WTC11 (cell line): ENCODE results near the gene ECHS1. TPM values are rescaled to one million over a fixed set of nuclear protein-coding genes. Genes with fewer than 3 reads are reported as not detected.

Experiments used
- ATAC-seq: fragments of 200-7000 bp; cut with Tn5 transposase; 2 replicates; pipeline ENCODE4 v1.10.0; 2021; ENCODE audit warnings: mild to moderate bottlenecking, moderate library complexity
- CTCF ChIA-PET: fragments of 300-600 bp; sonication (Branson Sonifier 250); formaldehyde crosslinking; loops from one replicate; lab custom pipeline; 2021; ENCODE audit warnings: antibody characterized with exemption; lab: Charles Lee
- POLR2A ChIA-PET: fragments of 350-600 bp; sonication (Branson Sonifier 250); formaldehyde crosslinking; loops from one replicate; lab custom pipeline; 2021; ENCODE audit warnings: antibody characterized with exemption; lab: Charles Lee
- DNase-seq: peaks from one replicate; pipeline ENCODE4 v3.0.0; 2021; ENCODE audit warnings: low spot score
- H3K27ac Mint-ChIP-seq: 2 replicates; pipeline ENCODE4 v1.8.0; 2021; ENCODE audit warnings: mixed read lengths
- H3K27me3 Mint-ChIP-seq: 2 replicates; pipeline ENCODE4 v1.8.0; 2021; ENCODE audit warnings: low read depth, mild to moderate bottlenecking, moderate library complexity, mixed read lengths
- H3K36me3 Mint-ChIP-seq: 2 replicates; pipeline ENCODE4 v1.8.0; 2021; ENCODE audit warnings: mixed read lengths
- H3K4me1 Mint-ChIP-seq: 2 replicates; pipeline ENCODE4 v1.8.0; 2022; ENCODE audit warnings: mixed read lengths
- H3K4me3 Mint-ChIP-seq: 2 replicates; pipeline ENCODE4 v1.8.0; 2021; ENCODE audit warnings: mild to moderate bottlenecking, moderate library complexity, mixed read lengths
- H3K9me3 Mint-ChIP-seq: 2 replicates; pipeline ENCODE4 v1.8.0; 2021; ENCODE audit warnings: mixed read lengths
- GTF2I ChIP-seq: fragments of 250-450 bp; sonication (Bioruptor Pico); conservative IDR thresholded peaks from 2 replicates; pipeline ENCODE4 v1.4.0; 2021; ENCODE audit warnings: mild to moderate bottlenecking
- HMGA2 ChIP-seq: fragments of 250-450 bp; sonication (Bioruptor Pico); IDR thresholded peaks from 2 replicates; pipeline ENCODE4 v1.4.0; 2021; ENCODE audit warnings: mild to moderate bottlenecking, moderate library complexity
- JUN ChIP-seq: sonication (generic); formaldehyde crosslinking; IDR thresholded peaks from 2 replicates; pipeline ENCODE4 v1.8.0; 2023; ENCODE audit warnings: mild to moderate bottlenecking, missing genetic modification reagents
- MYBL2 ChIP-seq: sonication (generic); formaldehyde crosslinking; IDR thresholded peaks from 2 replicates; pipeline ENCODE4 v1.8.1; 2023; ENCODE audit warnings: mild to moderate bottlenecking, moderate library complexity, missing genetic modification reagents
- NFATC4 ChIP-seq: fragments of 250-450 bp; sonication (Bioruptor Pico); IDR thresholded peaks from 2 replicates; pipeline ENCODE4 v1.9.0; 2021; ENCODE audit warnings: mild to moderate bottlenecking
- NFYB ChIP-seq: sonication (generic); formaldehyde crosslinking; conservative IDR thresholded peaks from 2 replicates; pipeline ENCODE4 v1.8.0; 2022; ENCODE audit warnings: low read depth, missing genetic modification reagents
- RORB ChIP-seq: fragments of 250-450 bp; sonication (Bioruptor Pico); IDR thresholded peaks from 2 replicates; pipeline ENCODE4 v1.9.0; 2021; ENCODE audit warnings: mild to moderate bottlenecking
- SOX15 ChIP-seq: fragments of 250-450 bp; sonication (Bioruptor Pico); IDR thresholded peaks from 2 replicates; pipeline ENCODE4 v1.9.0; 2021; ENCODE audit warnings: mild to moderate bottlenecking
- ZNF232 ChIP-seq: sonication (generic); formaldehyde crosslinking; IDR thresholded peaks from 2 replicates; pipeline ENCODE4 v1.8.0; 2022; ENCODE audit warnings: mild to moderate bottlenecking, missing genetic modification reagents
- ZNF416 ChIP-seq: fragments of 250-450 bp; sonication (Bioruptor Pico); IDR thresholded peaks from 2 replicates; pipeline ENCODE4 v1.9.0; 2021; ENCODE audit warnings: mild to moderate bottlenecking, inconsistent platforms
- ZNF423 ChIP-seq: fragments of 250-450 bp; sonication (Bioruptor Pico); IDR thresholded peaks from 2 replicates; pipeline ENCODE4 v2.1.2; 2022; ENCODE audit warnings: mild to moderate bottlenecking, moderate library complexity
- total RNA-seq: library from RNA; stranded (reverse); gene quantifications from 3 replicates; pipeline ENCODE4 v1.2.3, GENCODE V29; 2021
- TF ChIP-seq, protein P1 (sequence below): sonication (generic); formaldehyde crosslinking; IDR thresholded peaks from 2 replicates; pipeline ENCODE4 v1.8.0; 2023; ENCODE audit warnings: missing genetic modification reagents, mild to moderate bottlenecking, borderline replicate concordance
- TF ChIP-seq, protein P2 (sequence below): fragments of 250-450 bp; sonication (Bioruptor Pico); IDR thresholded peaks from 2 replicates; pipeline ENCODE4 v1.9.0; 2021; ENCODE audit warnings: moderate library complexity, mild to moderate bottlenecking, inconsistent platforms, borderline replicate concordance
- TF ChIP-seq, protein P3 (sequence below): sonication (generic); formaldehyde crosslinking; conservative IDR thresholded peaks from 2 replicates; pipeline ENCODE4 v1.8.1; 2022; ENCODE audit warnings: mild to moderate bottlenecking, missing genetic modification reagents
- TF ChIP-seq, protein P4 (sequence below): fragments of 250-450 bp; sonication (Bioruptor Pico); IDR thresholded peaks from 2 replicates; pipeline ENCODE4 v2.1.2; 2022; ENCODE audit warnings: mild to moderate bottlenecking, moderate library complexity
- TF ChIP-seq, protein P5 (sequence below): fragments of 200-600 bp; IDR thresholded peaks from 2 replicates; pipeline ENCODE4 v1.8.0; 2022; ENCODE audit warnings: antibody characterized with exemption
- TF ChIP-seq, protein P6 (sequence below): sonication (generic); formaldehyde crosslinking; IDR thresholded peaks from 2 replicates; pipeline ENCODE4 v1.8.1; 2023; ENCODE audit warnings: mild to moderate bottlenecking, moderate library complexity, missing genetic modification reagents
- TF ChIP-seq, protein P7 (sequence below): sonication (generic); formaldehyde crosslinking; IDR thresholded peaks from 2 replicates; pipeline ENCODE4 v1.8.0; 2023; ENCODE audit warnings: missing genetic modification reagents
- TF ChIP-seq, protein P8 (sequence below): sonication (generic); formaldehyde crosslinking; IDR thresholded peaks from 2 replicates; pipeline ENCODE4 v1.8.1; 2023; ENCODE audit warnings: mild to moderate bottlenecking, missing genetic modification reagents, moderate library complexity
- TF ChIP-seq, protein P9 (sequence below): sonication (generic); formaldehyde crosslinking; IDR thresholded peaks from 2 replicates; pipeline ENCODE4 v1.8.1; 2022; ENCODE audit warnings: mild to moderate bottlenecking, moderate library complexity, missing genetic modification reagents

ECHS1 gene
- total RNA-seq, 1 experiment from 2014 or later, result 84.1 TPM

DNA sequence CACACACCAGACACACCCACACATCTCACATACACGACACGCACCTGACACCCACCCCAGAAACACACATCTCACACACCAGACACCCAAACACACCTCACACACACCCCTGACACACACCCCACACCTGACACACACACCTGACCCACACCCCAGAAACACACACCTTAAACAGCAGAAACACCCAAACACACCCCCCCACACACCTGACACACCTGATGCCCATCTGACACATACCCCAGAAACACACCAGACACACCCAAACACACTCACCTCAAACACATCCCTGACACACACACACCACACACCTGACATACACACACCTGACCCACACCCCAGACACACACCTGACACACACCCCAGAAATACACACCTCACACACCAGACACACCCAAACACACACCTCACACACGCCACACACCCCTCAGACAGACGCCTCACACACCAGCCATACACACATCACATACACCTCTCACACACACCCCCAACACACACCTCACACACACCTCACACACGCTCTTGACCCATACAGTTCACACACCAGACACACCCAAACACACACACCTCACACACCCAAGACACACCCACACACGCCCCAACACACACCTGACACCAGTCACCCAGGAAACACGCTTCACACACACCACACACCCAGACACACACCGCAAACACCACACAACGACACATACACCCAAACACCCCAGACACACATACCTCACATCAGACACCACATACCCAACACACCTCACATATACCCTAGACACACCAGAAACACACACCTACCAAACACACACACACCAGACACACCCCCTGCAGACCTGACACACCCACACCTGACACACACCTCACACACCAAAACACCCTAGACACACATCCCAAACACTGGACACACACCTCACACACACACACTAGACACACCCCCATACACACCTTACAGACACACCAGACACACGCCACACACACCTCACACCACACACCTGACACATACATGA, 34.8 kb downstream of the ECHS1 start:
- Mint-ChIP-seq H3K9me3 (peaks cover 10% of the 10 kb centered on the region), H3K36me3 (no peaks in the 10 kb centered on the region), H3K4me1 (peaks cover 5% of the 10 kb centered on the region), H3K27ac (no peak overlapping the region), H3K27me3 (peaks cover 29% of the 10 kb centered on the region), H3K4me3 (no peak overlapping the region)
- TF ChIP-seq ZNF232 (CRISPR knock-in tag) (no peak), NFYB (CRISPR knock-in tag) (no peak), SOX15 (CRISPR knock-in tag) (no peak), ZNF423 (no peak), MYBL2 (CRISPR knock-in tag) (no peak), ZNF416 (CRISPR knock-in tag) (no peak), NFATC4 (CRISPR knock-in tag) (no peak)
- TF ChIP-seq, protein P1, sequence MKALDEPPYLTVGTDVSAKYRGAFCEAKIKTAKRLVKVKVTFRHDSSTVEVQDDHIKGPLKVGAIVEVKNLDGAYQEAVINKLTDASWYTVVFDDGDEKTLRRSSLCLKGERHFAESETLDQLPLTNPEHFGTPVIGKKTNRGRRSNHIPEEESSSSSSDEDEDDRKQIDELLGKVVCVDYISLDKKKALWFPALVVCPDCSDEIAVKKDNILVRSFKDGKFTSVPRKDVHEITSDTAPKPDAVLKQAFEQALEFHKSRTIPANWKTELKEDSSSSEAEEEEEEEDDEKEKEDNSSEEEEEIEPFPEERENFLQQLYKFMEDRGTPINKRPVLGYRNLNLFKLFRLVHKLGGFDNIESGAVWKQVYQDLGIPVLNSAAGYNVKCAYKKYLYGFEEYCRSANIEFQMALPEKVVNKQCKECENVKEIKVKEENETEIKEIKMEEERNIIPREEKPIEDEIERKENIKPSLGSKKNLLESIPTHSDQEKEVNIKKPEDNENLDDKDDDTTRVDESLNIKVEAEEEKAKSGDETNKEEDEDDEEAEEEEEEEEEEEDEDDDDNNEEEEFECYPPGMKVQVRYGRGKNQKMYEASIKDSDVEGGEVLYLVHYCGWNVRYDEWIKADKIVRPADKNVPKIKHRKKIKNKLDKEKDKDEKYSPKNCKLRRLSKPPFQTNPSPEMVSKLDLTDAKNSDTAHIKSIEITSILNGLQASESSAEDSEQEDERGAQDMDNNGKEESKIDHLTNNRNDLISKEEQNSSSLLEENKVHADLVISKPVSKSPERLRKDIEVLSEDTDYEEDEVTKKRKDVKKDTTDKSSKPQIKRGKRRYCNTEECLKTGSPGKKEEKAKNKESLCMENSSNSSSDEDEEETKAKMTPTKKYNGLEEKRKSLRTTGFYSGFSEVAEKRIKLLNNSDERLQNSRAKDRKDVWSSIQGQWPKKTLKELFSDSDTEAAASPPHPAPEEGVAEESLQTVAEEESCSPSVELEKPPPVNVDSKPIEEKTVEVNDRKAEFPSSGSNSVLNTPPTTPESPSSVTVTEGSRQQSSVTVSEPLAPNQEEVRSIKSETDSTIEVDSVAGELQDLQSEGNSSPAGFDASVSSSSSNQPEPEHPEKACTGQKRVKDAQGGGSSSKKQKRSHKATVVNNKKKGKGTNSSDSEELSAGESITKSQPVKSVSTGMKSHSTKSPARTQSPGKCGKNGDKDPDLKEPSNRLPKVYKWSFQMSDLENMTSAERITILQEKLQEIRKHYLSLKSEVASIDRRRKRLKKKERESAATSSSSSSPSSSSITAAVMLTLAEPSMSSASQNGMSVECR (CRISPR knock-in tag), result no peak
- TF ChIP-seq, protein P2, sequence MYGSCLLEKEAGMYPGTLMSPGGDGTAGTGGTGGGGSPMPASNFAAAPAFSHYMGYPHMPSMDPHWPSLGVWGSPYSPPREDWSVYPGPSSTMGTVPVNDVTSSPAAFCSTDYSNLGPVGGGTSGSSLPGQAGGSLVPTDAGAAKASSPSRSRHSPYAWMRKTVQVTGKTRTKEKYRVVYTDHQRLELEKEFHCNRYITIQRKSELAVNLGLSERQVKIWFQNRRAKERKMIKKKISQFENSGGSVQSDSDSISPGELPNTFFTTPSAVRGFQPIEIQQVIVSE, result no peak
- TF ChIP-seq, protein P3, sequence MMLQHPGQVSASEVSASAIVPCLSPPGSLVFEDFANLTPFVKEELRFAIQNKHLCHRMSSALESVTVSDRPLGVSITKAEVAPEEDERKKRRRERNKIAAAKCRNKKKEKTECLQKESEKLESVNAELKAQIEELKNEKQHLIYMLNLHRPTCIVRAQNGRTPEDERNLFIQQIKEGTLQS (CRISPR knock-in tag), result no peak
- TF ChIP-seq, protein P4, sequence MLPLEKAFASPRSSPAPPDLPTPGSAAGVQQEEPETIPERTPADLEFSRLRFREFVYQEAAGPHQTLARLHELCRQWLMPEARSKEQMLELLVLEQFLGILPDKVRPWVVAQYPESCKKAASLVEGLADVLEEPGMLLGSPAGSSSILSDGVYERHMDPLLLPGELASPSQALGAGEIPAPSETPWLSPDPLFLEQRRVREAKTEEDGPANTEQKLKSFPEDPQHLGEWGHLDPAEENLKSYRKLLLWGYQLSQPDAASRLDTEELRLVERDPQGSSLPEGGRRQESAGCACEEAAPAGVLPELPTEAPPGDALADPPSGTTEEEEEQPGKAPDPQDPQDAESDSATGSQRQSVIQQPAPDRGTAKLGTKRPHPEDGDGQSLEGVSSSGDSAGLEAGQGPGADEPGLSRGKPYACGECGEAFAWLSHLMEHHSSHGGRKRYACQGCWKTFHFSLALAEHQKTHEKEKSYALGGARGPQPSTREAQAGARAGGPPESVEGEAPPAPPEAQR (CRISPR knock-in tag), result no peak
- no peak for DNase-seq
- ChIA-PET POLR2A (no interaction called here), CTCF (no interaction called here)
- ATAC-seq, result no peak

DNA sequence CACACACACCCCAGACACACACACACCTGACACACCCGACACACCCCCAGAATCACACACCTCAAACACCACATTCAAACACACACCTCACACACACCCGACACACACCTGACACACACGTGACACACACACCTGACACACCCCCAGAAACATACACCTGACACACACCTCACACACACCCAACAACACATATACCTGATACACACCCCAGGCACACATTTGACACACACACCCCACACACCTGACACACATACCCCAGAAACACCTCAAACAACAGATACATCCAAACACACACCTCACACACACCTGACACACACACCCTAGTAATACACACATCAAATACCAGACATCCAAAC, 35.8 kb downstream of the ECHS1 start:
- Mint-ChIP-seq H3K9me3 (peaks cover 16% of the 10 kb centered on the region), H3K4me3 (no peak overlapping the region), H3K36me3 (no peaks in the 10 kb centered on the region), H3K27ac (no peak overlapping the region), H3K27me3 (peaks cover 34% of the 10 kb centered on the region), H3K4me1 (no peaks in the 10 kb centered on the region; the same call in 1 of the 2 replicates)
- CTCF ChIA-PET, result no interaction called here
- POLR2A ChIA-PET, result no interaction called here
- DNase-seq (no peak), ATAC-seq (no peak)
- TF ChIP-seq, protein P5, sequence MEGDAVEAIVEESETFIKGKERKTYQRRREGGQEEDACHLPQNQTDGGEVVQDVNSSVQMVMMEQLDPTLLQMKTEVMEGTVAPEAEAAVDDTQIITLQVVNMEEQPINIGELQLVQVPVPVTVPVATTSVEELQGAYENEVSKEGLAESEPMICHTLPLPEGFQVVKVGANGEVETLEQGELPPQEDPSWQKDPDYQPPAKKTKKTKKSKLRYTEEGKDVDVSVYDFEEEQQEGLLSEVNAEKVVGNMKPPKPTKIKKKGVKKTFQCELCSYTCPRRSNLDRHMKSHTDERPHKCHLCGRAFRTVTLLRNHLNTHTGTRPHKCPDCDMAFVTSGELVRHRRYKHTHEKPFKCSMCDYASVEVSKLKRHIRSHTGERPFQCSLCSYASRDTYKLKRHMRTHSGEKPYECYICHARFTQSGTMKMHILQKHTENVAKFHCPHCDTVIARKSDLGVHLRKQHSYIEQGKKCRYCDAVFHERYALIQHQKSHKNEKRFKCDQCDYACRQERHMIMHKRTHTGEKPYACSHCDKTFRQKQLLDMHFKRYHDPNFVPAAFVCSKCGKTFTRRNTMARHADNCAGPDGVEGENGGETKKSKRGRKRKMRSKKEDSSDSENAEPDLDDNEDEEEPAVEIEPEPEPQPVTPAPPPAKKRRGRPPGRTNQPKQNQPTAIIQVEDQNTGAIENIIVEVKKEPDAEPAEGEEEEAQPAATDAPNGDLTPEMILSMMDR, result no peak
- TF ChIP-seq HMGA2 (CRISPR knock-in tag), result no peak
- no peak for TF ChIP-seq JUN (CRISPR knock-in tag)
- TF ChIP-seq, protein P6, sequence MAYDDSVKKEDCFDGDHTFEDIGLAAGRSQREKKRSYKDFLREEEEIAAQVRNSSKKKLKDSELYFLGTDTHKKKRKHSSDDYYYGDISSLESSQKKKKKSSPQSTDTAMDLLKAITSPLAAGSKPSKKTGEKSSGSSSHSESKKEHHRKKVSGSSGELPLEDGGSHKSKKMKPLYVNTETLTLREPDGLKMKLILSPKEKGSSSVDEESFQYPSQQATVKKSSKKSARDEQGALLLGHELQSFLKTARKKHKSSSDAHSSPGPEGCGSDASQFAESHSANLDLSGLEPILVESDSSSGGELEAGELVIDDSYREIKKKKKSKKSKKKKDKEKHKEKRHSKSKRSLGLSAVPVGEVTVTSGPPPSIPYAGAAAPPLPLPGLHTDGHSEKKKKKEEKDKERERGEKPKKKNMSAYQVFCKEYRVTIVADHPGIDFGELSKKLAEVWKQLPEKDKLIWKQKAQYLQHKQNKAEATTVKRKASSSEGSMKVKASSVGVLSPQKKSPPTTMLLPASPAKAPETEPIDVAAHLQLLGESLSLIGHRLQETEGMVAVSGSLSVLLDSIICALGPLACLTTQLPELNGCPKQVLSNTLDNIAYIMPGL (CRISPR knock-in tag), result no peak
- TF ChIP-seq SOX15 (CRISPR knock-in tag), result no peak
- TF ChIP-seq, protein P7, sequence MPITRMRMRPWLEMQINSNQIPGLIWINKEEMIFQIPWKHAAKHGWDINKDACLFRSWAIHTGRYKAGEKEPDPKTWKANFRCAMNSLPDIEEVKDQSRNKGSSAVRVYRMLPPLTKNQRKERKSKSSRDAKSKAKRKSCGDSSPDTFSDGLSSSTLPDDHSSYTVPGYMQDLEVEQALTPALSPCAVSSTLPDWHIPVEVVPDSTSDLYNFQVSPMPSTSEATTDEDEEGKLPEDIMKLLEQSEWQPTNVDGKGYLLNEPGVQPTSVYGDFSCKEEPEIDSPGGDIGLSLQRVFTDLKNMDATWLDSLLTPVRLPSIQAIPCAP (CRISPR knock-in tag), result no peak
- TF ChIP-seq, protein P8, sequence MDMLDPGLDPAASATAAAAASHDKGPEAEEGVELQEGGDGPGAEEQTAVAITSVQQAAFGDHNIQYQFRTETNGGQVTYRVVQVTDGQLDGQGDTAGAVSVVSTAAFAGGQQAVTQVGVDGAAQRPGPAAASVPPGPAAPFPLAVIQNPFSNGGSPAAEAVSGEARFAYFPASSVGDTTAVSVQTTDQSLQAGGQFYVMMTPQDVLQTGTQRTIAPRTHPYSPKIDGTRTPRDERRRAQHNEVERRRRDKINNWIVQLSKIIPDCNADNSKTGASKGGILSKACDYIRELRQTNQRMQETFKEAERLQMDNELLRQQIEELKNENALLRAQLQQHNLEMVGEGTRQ (CRISPR knock-in tag), result no peak
- TF ChIP-seq GTF2I, result no peak
- TF ChIP-seq, protein P9, sequence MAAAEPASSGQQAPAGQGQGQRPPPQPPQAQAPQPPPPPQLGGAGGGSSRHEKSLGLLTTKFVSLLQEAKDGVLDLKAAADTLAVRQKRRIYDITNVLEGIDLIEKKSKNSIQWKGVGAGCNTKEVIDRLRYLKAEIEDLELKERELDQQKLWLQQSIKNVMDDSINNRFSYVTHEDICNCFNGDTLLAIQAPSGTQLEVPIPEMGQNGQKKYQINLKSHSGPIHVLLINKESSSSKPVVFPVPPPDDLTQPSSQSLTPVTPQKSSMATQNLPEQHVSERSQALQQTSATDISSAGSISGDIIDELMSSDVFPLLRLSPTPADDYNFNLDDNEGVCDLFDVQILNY, result no peak
- no peak for TF ChIP-seq RORB (CRISPR knock-in tag)
